Camera-type eye (tissue), 1 donor: ENCODE measurements around the gene CHIA. TPM values are rescaled to one million over a fixed set of nuclear protein-coding genes. Genes with fewer than 3 reads are reported as not detected.

Source experiments
- total RNA-seq: library from RNA; depleted of rRNA; stranded (reverse); fragments of >200 nt; gene quantifications from one replicate; pipeline ENCODE4 v1.2.3, GENCODE V29; 2014

The CHIA gene
- total RNA-seq, result not detected

GRCh38 chr1:111290630-111291029, at the start of gene CHIA:
TSS of gene CHIA (plus strand) at chr1:111290851. CDS start at chr1:111310468, 19,617 bp downstream.

Other genes starting within 250 kb of the CHIA start
- gene DRAM2, start 150.8 kb upstream of the CHIA start, total RNA-seq, result 55.0 TPM
- 67.4 TPM for gene CEPT1, start 150.6 kb upstream of the CHIA start, total RNA-seq
- gene DENND2D, start 90.2 kb upstream of the CHIA start, total RNA-seq, result 6.2 TPM
- gene CHI3L2, start 63.1 kb upstream of the CHIA start, total RNA-seq, result not detected
- gene OVGP1, start 136.9 kb downstream of the CHIA start, total RNA-seq, result 2.0 TPM
- 31.8 TPM for gene WDR77, start 158.4 kb downstream of the CHIA start, total RNA-seq
- 165 TPM for gene ATP5PB, start 158.6 kb downstream of the CHIA start, total RNA-seq
- gene C1orf162, start 183.1 kb downstream of the CHIA start, total RNA-seq, result 2.1 TPM
- 1.2 TPM for gene ADORA3, start 212.8 kb downstream of the CHIA start, total RNA-seq
- 1.2 TPM for gene TMIGD3, start 212.8 kb downstream of the CHIA start, total RNA-seq